ENCODE data around the gene TMEM191C.
"Not testable (repeated sequence)": the region's sequence is repeated elsewhere in the genome, so short reads cannot be mapped to it uniquely, and the experiment has no call there.

- not testable (repeated sequence) for TF ChIP-seq POLR2A (IDR thresholded peaks at IDR 0.05; ENCODE audit: low read depth, low read length); POU2F2 (IDR thresholded peaks at IDR 0.05; ENCODE audit: low read depth, low read length); POLR2AphosphoS5 (IDR thresholded peaks at IDR 0.05; ENCODE audit: low read depth, low read length); PAX5 (IDR thresholded peaks at IDR 0.05; ENCODE audit: insufficient read depth, low read length, severe bottlenecking); SPI1 (IDR thresholded peaks at IDR 0.05; ENCODE audit: low read depth, low read length)
Measured at GRCh38 chr22:21438013-21438412, 29.2 kb upstream of the TMEM191C start.

Measured in GM12891 (cell line).